B cell (primary cell): Measurements from ENCODE around the gene AGTRAP. TPM values are rescaled to one million over a fixed set of nuclear protein-coding genes. Genes with fewer than 3 reads are reported as not detected.
A peak's percentile ranks its signal among the peaks of the same experiment; 100 is the strongest.

ENCODE experiments used
- ATAC-seq: fragments of 200-7000 bp; cut with Tn5 transposase; one replicate; pipeline ENCODE4 v1.10.0; 2021; ENCODE audit warnings: low read depth, mild to moderate bottlenecking, moderate number of reproducible peaks, moderate library complexity
- CTCF ChIA-PET: fragments of 350-600 bp; sonication (Branson Sonifier 250); formaldehyde crosslinking; loops from one replicate; lab custom pipeline; 2021; ENCODE audit warnings: antibody characterized with exemption, inconsistent platforms; lab: Charles Lee
- POLR2A ChIA-PET: fragments of 350-600 bp; sonication (Branson Sonifier 250); formaldehyde crosslinking; loops from one replicate; lab custom pipeline; 2021; ENCODE audit warnings: antibody characterized with exemption; lab: Charles Lee
- DNase-seq: peaks from one replicate; pipeline ENCODE4 v3.0.0; 2013
- H2AFZ ChIP-seq: 2 replicates; pipeline ENCODE4 v1.6.1; 2012; ENCODE audit warnings: mild to moderate bottlenecking, low read depth, low read length; ENCODE audit not compliant: insufficient read depth, poor library complexity, severe bottlenecking
- H3K27ac ChIP-seq, 2 donors: 1 replicate in 1 of 2; 2 replicates in 1 of 2; pipeline ENCODE4 v1.5.1; 2012 to 2013; ENCODE audit warnings: low read length in 2 of 2, mild to moderate bottlenecking in 2 of 2, moderate library complexity in 1 of 2
- H3K27me3 ChIP-seq, 4 experiments: fragments of 200-600 bp in 1 of 4; sonication (generic) in 1 of 4; replicated peaks in 1 of 4; 1 replicate in 2 of 4; 2 replicates in 2 of 4; pipeline versions ENCODE4 v1.6.1 to v1.7.0; 2013 to 2016; ENCODE audit warnings: low read length in 3 of 4, mild to moderate bottlenecking in 2 of 4, mixed read lengths in 1 of 4, moderate library complexity in 1 of 4; ENCODE audit not compliant: insufficient read depth in 4 of 4, control insufficient read depth in 3 of 4; ENCODE audit errors: control extremely low read depth in 1 of 4
- H3K36me3 ChIP-seq, 2 experiments: replicated peaks in 1 of 2; 1 replicate in 1 of 2; 2 replicates in 1 of 2; pipeline versions ENCODE4 v1.6.1 to v1.7.1; 2013; ENCODE audit warnings: low read length in 1 of 2; ENCODE audit not compliant: insufficient read depth in 2 of 2, control insufficient read depth in 1 of 2; ENCODE audit errors: control extremely low read depth in 1 of 2, extremely low read depth in 1 of 2
- H3K4me1 ChIP-seq, 2 donors: fragments of 200-600 bp in 1 of 2; sonication (generic) in 1 of 2; 1 replicate in 1 of 2; 2 replicates in 1 of 2; pipeline versions ENCODE4 v1.5.1 to v1.6.1; 2013 to 2017; ENCODE audit warnings: low read length in 2 of 2; ENCODE audit not compliant: control insufficient read depth in 2 of 2, insufficient read depth in 2 of 2
- H3K4me2 ChIP-seq: replicated peaks from 2 replicates; pipeline ENCODE3; 2012; ENCODE audit warnings: mild to moderate bottlenecking, low read depth, low read length; ENCODE audit not compliant: poor library complexity, severe bottlenecking
- H3K4me3 ChIP-seq, 5 experiments: fragments of 200-600 bp in 1 of 5; sonication (generic) in 1 of 5; 1 replicate in 3 of 5; 2 replicates in 2 of 5; pipeline versions ENCODE4 v1.5.1 to v1.7.0; 2011 to 2016; ENCODE audit warnings: low read length in 4 of 5, mild to moderate bottlenecking in 4 of 5, low read depth in 2 of 5, control low read depth in 1 of 5, moderate library complexity in 1 of 5; ENCODE audit not compliant: insufficient read depth in 1 of 5; ENCODE audit errors: control extremely low read depth in 1 of 5, extremely low read depth in 1 of 5
- H3K79me2 ChIP-seq: fragments of 200-600 bp; sonication (generic); one replicate; pipeline ENCODE4 v1.6.0; 2016; ENCODE audit warnings: low read length; ENCODE audit not compliant: control insufficient read depth, insufficient read depth
- H3K9ac ChIP-seq: fragments of 200-600 bp; sonication (generic); 2 replicates; pipeline ENCODE4 v1.6.1; 2017; ENCODE audit warnings: mild to moderate bottlenecking, low read length, moderate library complexity
- H3K9me3 ChIP-seq, 3 donors: one replicate each; pipeline versions ENCODE4 v1.6.1 to v1.7.1; 2013; ENCODE audit warnings: low read length in 2 of 3; ENCODE audit not compliant: control insufficient read depth in 2 of 3, insufficient read depth in 1 of 3; ENCODE audit errors: control extremely low read depth in 1 of 3
- H4K20me1 ChIP-seq: 2 replicates; pipeline ENCODE4 v1.6.0; 2012; ENCODE audit warnings: mild to moderate bottlenecking, low read length; ENCODE audit not compliant: insufficient read depth, control insufficient read depth, poor library complexity, severe bottlenecking
- H3K27ac Mint-ChIP-seq: one replicate; pipeline ENCODE4 v1.8.0; 2021; ENCODE audit warnings: mixed read lengths
- H3K27me3 Mint-ChIP-seq: one replicate; pipeline ENCODE4 v1.8.0; 2021; ENCODE audit warnings: mixed read lengths
- H3K4me1 Mint-ChIP-seq: one replicate; pipeline ENCODE4 v1.8.0; 2021; ENCODE audit warnings: mixed read lengths
- H3K4me3 Mint-ChIP-seq: one replicate; pipeline ENCODE4 v1.8.0; 2021; ENCODE audit warnings: mixed read lengths
- H3K9me3 Mint-ChIP-seq: one replicate; pipeline ENCODE4 v1.8.0; 2022; ENCODE audit warnings: mixed read lengths; ENCODE audit not compliant: insufficient read depth
- CTCF ChIP-seq: fragments of 200-600 bp; IDR thresholded peaks from one replicate; pipeline ENCODE4 v1.8.0; 2022; ENCODE audit warnings: antibody characterized with exemption, mild to moderate bottlenecking
- EZH2 ChIP-seq: IDR thresholded peaks from 2 replicates; pipeline ENCODE4 v1.6.1; 2012; ENCODE audit warnings: borderline replicate concordance, low read depth, mild to moderate bottlenecking, moderate library complexity, low read length; ENCODE audit not compliant: insufficient read depth, poor library complexity, severe bottlenecking
- WGBS: methylation state at CpG from one replicate; pipeline ENCODE4 v1.1.5; 2013; ENCODE audit warnings: missing lambda C conversion rate; ENCODE audit not compliant: insufficient coverage; 5-methylcytosine and 5-hydroxymethylcytosine counted together
- intact Hi-C: fragments of 100-400 bp; cut with micrococcal nuclease; formaldehyde crosslinking; loops from one replicate; pipeline ENCODE4 v1.10.0; 2022
- polyA minus RNA-seq: library from RNA; depleted of rRNA, polyadenylated mRNA; stranded (reverse); fragments of >200 nt; gene quantifications from 2 replicates; pipeline ENCODE4 v1.2.3, GENCODE V29; 2012
- polyA plus RNA-seq: library from polyadenylated mRNA; depleted of rRNA; stranded (reverse); fragments of >200 nt; gene quantifications from 2 replicates; pipeline ENCODE4 v1.2.3, GENCODE V29; 2012
- total RNA-seq, 2 donors: library from RNA; stranded (reverse); fragments of 120-200 nt in 1 of 2; gene quantifications; 1 replicate in 1 of 2; 2 replicates in 1 of 2; pipeline versions ENCODE4 v1.2.3 to v1.2.4, GENCODE V29; 2013 to 2022

Gene AGTRAP
- total RNA-seq (18.3 and 20.2 TPM in 2 replicates), polyA plus RNA-seq (37.5 and 44.9 TPM in 2 replicates), polyA minus RNA-seq (21.8 and 29.9 TPM in 2 replicates)
- total RNA-seq (2013) = 21.8 TPM

GRCh38 chr1:11735854-11736745 lies at the start of gene AGTRAP:
AGTRAP (plus strand) TSS chr1:11736136; CDS start chr1:11736209, 73 bp downstream.
- CTCF ChIA-PET = interaction anchor here (0.7 to 4.0 kb wide), 10 partner anchors 11 to 699 kb away, joined by 3 to 39 read pairs (median 4); partner anchors contain the start of gene FBXO6
- WGBS = 4% methylated on average over 46 of the region's 59 CpGs

More at GRCh38 chr1:11735854-11736745, at the start of gene AGTRAP:
- peak; percentile 94 for DNase-seq
- Mint-ChIP-seq H3K27ac (peak within 1 kb of the TSS; percentile 93), H3K4me3 (peak within 1 kb of the TSS; percentile 97), H3K9me3 (no peaks in the 10 kb centered on the region), H3K27me3 (no peaks in the 10 kb centered on the region), H3K4me1 (peaks cover 42% of the 10 kb centered on the region)
- POLR2A ChIA-PET = interaction anchor here (0.6 to 0.9 kb wide), 5 partner anchors 17 to 175 kb away, joined by 3 to 17 read pairs (median 3); partner anchors contain the start of genes CLCN6 and MTHFR
- Histone ChIP-seq H3K36me3 (no peaks in the 10 kb centered on the region), H2AFZ (peak within 1 kb of the TSS; percentile 100), H3K27me3 (no peaks in the 10 kb centered on the region), H3K79me2 (peaks cover 5% of the 10 kb centered on the region), H3K9me3 (no peaks in the 10 kb centered on the region), H4K20me1 (no peaks in the 10 kb centered on the region), H3K4me3 (peak within 1 kb of the TSS; percentile 67 to 99 (median 98)), H3K9ac (peak within 1 kb of the TSS; percentile 98), H3K27ac (peak within 1 kb of the TSS; percentile 14 to 83), H3K4me2 (peak within 1 kb of the TSS; percentile 100), H3K4me1 (peaks cover 33 to 42% of the 10 kb centered on the region in 2 donors)
- peak; percentile 90 for ATAC-seq
- TF ChIP-seq EZH2 (no peak), CTCF (no peak)
- intact Hi-C loops = loop anchor here (1.0 to 2.0 kb wide), 4 partner anchors 17 to 79 kb away; partner anchors contain the start of genes CLCN6 and FBXO6
